ENCODE results near the gene PPP2R2B. TPM values are rescaled to one million over a fixed set of nuclear protein-coding genes. Genes with fewer than 3 reads are reported as not detected.

Gene PPP2R2B
- total and polyA plus RNA-seq, 7 experiments from 2014 or later = 0.15 to 14.1 (median 0.58) TPM

- Mint-ChIP-seq H3K4me3 (no peak overlapping the region), H3K4me1 (peaks cover 0 to 8% (median 5%) of the 10 kb centered on the region in 7 donors), H3K36me3 (peaks cover 0 to 3% (median 0%) of the 10 kb centered on the region in 5 donors), H3K9me3 (peaks cover 0 to 9% (median 0%) of the 10 kb centered on the region in 11 donors), H3K27ac (no peak overlapping the region), H3K27me3 (peaks cover 0 to 8% (median 0%) of the 10 kb centered on the region in 5 donors)
- no peaks in the 10 kb centered on the region for H3K9me3 ChIP-seq (ENCODE audit: control insufficient read depth in 2 of 3, low read length in 3 of 3)
- ChIA-PET POLR2A (no interaction called here), CTCF (no interaction called here)
- no peaks in the 10 kb centered on the region for H3K36me3 ChIP-seq (ENCODE audit: control insufficient read depth in 2 of 3, insufficient read depth in 3 of 3, low read length in 3 of 3)
- peaks cover 0 to 7% of the 10 kb centered on the region in 2 donors for H3K4me1 ChIP-seq (ENCODE audit: control insufficient read depth in 2 of 2, insufficient read depth in 2 of 2, low read length in 2 of 2)
- no peak for ATAC-seq
- intact Hi-C loops (cut with micrococcal nuclease) = no loop called here
- DNase-seq = no peak
- H3K4me3 ChIP-seq (ENCODE audit: low read length) = no peak overlapping the region
- H3K27me3 ChIP-seq (ENCODE audit: control insufficient read depth in 2 of 2, insufficient read depth in 2 of 2, low read length in 2 of 2) = no peaks in the 10 kb centered on the region
- H3K27ac ChIP-seq (ENCODE audit: low read depth, low read length) = no peak overlapping the region
Measured at GRCh38 chr5:146897061-146897460, 18.5 kb upstream of the PPP2R2B start.

GRCh38 chr5:146894753-146895521, 16.4 kb upstream of the PPP2R2B start:
- intact Hi-C loops (cut with micrococcal nuclease) = no loop called here
- no peaks in the 10 kb centered on the region for H3K27me3 ChIP-seq (ENCODE audit: control insufficient read depth in 2 of 2, insufficient read depth in 2 of 2, low read length in 2 of 2)
- no peak overlapping the region for H3K27ac ChIP-seq (ENCODE audit: low read depth, low read length)
- no peak overlapping the region for H3K4me3 ChIP-seq (ENCODE audit: low read length)
- Mint-ChIP-seq H3K9me3 (peaks cover 0 to 9% (median 0%) of the 10 kb centered on the region in 11 donors), H3K4me3 (no peak overlapping the region), H3K27me3 (peaks cover 0 to 8% (median 0%) of the 10 kb centered on the region in 5 donors), H3K4me1 (peaks cover 0 to 11% (median 5%) of the 10 kb centered on the region in 7 donors), H3K27ac (no peak overlapping the region), H3K36me3 (peaks cover 0 to 3% (median 0%) of the 10 kb centered on the region in 5 donors)
- H3K9me3 ChIP-seq (ENCODE audit: control insufficient read depth in 2 of 3, low read length in 3 of 3) = no peaks in the 10 kb centered on the region
- ATAC-seq (no peak), DNase-seq (no peak)
- H3K36me3 ChIP-seq (ENCODE audit: control insufficient read depth in 2 of 3, insufficient read depth in 3 of 3, low read length in 3 of 3) = no peaks in the 10 kb centered on the region
- ChIA-PET CTCF (no interaction called here), POLR2A (no interaction called here)
- H3K4me1 ChIP-seq (ENCODE audit: control insufficient read depth in 2 of 2, insufficient read depth in 2 of 2, low read length in 2 of 2) = peaks cover 0 to 20% of the 10 kb centered on the region in 2 donors

- intact Hi-C loops (cut with micrococcal nuclease) = no loop called here
- peaks cover 0 to 3% (median 0%) of the 10 kb centered on the region in 5 donors for H3K36me3 Mint-ChIP-seq
- peaks cover 0 to 20% of the 10 kb centered on the region in 2 donors for H3K4me1 ChIP-seq (ENCODE audit: control insufficient read depth in 2 of 2, insufficient read depth in 2 of 2, low read length in 2 of 2)
- H3K27ac Mint-ChIP-seq = no peak overlapping the region
- peaks cover 0 to 8% (median 0%) of the 10 kb centered on the region in 5 donors for H3K27me3 Mint-ChIP-seq
- no peaks in the 10 kb centered on the region for H3K36me3 ChIP-seq (ENCODE audit: control insufficient read depth in 2 of 3, insufficient read depth in 3 of 3, low read length in 3 of 3)
- ChIA-PET CTCF (no interaction called here), POLR2A (no interaction called here)
- H3K4me3 Mint-ChIP-seq = no peak overlapping the region
- no peaks in the 10 kb centered on the region for H3K9me3 ChIP-seq (ENCODE audit: control insufficient read depth in 2 of 3, low read length in 3 of 3)
- DNase-seq = no peak
- H3K4me1 Mint-ChIP-seq = peaks cover 0 to 11% (median 5%) of the 10 kb centered on the region in 7 donors
- no peak for ATAC-seq
- no peak overlapping the region for H3K27ac ChIP-seq (ENCODE audit: low read depth, low read length)
- H3K4me3 ChIP-seq (ENCODE audit: low read length) = no peak overlapping the region
- no peaks in the 10 kb centered on the region for H3K27me3 ChIP-seq (ENCODE audit: control insufficient read depth in 2 of 2, insufficient read depth in 2 of 2, low read length in 2 of 2)
- peaks cover 0 to 9% (median 0%) of the 10 kb centered on the region in 11 donors for H3K9me3 Mint-ChIP-seq
Measured at GRCh38 chr5:146893991-146894390, 15.4 kb upstream of the PPP2R2B start.

- Mint-ChIP-seq H3K27me3 (peaks cover 0 to 5% (median 0%) of the 10 kb centered on the region in 5 donors), H3K4me1 (peaks cover 0 to 11% (median 5%) of the 10 kb centered on the region in 7 donors), H3K36me3 (peaks cover 0 to 3% (median 0%) of the 10 kb centered on the region in 5 donors), H3K9me3 (peaks cover 0 to 5% (median 0%) of the 10 kb centered on the region in 11 donors), H3K4me3 (no peak overlapping the region), H3K27ac (no peak overlapping the region)
- H3K4me1 ChIP-seq (ENCODE audit: control insufficient read depth in 2 of 2, insufficient read depth in 2 of 2, low read length in 2 of 2) = peaks cover 0 to 20% of the 10 kb centered on the region in 2 donors
- intact Hi-C loops (cut with micrococcal nuclease) = no loop called here
- no peaks in the 10 kb centered on the region for H3K27me3 ChIP-seq (ENCODE audit: control insufficient read depth in 2 of 2, insufficient read depth in 2 of 2, low read length in 2 of 2)
- CTCF ChIA-PET = interaction anchor here (0.7 kb wide), 1 partner anchor 73 kb away, joined by 3 read pairs; no protein-coding TSS in a partner anchor
- DNase-seq (no peak), ATAC-seq (no peak)
- H3K36me3 ChIP-seq (ENCODE audit: control insufficient read depth in 2 of 3, insufficient read depth in 3 of 3, low read length in 3 of 3) = no peaks in the 10 kb centered on the region
- no peak overlapping the region for H3K27ac ChIP-seq (ENCODE audit: low read depth, low read length)
- POLR2A ChIA-PET = no interaction called here
- H3K9me3 ChIP-seq (ENCODE audit: control insufficient read depth in 2 of 3, low read length in 3 of 3) = no peaks in the 10 kb centered on the region
- no peak overlapping the region for H3K4me3 ChIP-seq (ENCODE audit: low read length)
Measured at GRCh38 chr5:146892231-146892630, 13.7 kb upstream of the PPP2R2B start.

GRCh38 chr5:146891511-146891910, 13.0 kb upstream of the PPP2R2B start:
- no peak overlapping the region for H3K27ac ChIP-seq (ENCODE audit: low read depth, low read length)
- ATAC-seq = peak; percentile 42
- POLR2A ChIA-PET = no interaction called here
- DNase-seq = no peak
- H3K27me3 ChIP-seq (ENCODE audit: control insufficient read depth in 2 of 2, insufficient read depth in 2 of 2, low read length in 2 of 2) = no peaks in the 10 kb centered on the region
- Mint-ChIP-seq H3K9me3 (peaks cover 0 to 3% (median 0%) of the 10 kb centered on the region in 11 donors), H3K4me3 (no peak overlapping the region), H3K27me3 (no peaks in the 10 kb centered on the region), H3K4me1 (peaks cover 0 to 11% (median 5%) of the 10 kb centered on the region in 7 donors), H3K36me3 (peaks cover 0 to 2% (median 0%) of the 10 kb centered on the region in 5 donors), H3K27ac (no peak overlapping the region)
- CTCF ChIA-PET = no interaction called here
- H3K36me3 ChIP-seq (ENCODE audit: control insufficient read depth in 2 of 3, insufficient read depth in 3 of 3, low read length in 3 of 3) = no peaks in the 10 kb centered on the region
- H3K4me1 ChIP-seq (ENCODE audit: control insufficient read depth in 2 of 2, insufficient read depth in 2 of 2, low read length in 2 of 2) = peaks cover 0 to 20% of the 10 kb centered on the region in 2 donors
- no peak overlapping the region for H3K4me3 ChIP-seq (ENCODE audit: low read length)
- intact Hi-C loops (cut with micrococcal nuclease) = no loop called here
- no peaks in the 10 kb centered on the region for H3K9me3 ChIP-seq (ENCODE audit: control insufficient read depth in 2 of 3, low read length in 3 of 3)

GRCh38 chr5:146890731-146891440, 12.3 kb upstream of the PPP2R2B start:
- ATAC-seq (no peak), DNase-seq (no peak)
- no peak overlapping the region for H3K4me3 ChIP-seq (ENCODE audit: low read length)
- intact Hi-C loops (cut with micrococcal nuclease) = no loop called here
- H3K27me3 Mint-ChIP-seq = peaks cover 0 to under 1% (median 0%) of the 10 kb centered on the region in 5 donors
- no peak overlapping the region for H3K27ac ChIP-seq (ENCODE audit: low read depth, low read length)
- no peak overlapping the region for H3K4me3 Mint-ChIP-seq
- H3K36me3 ChIP-seq (ENCODE audit: control insufficient read depth in 2 of 3, insufficient read depth in 3 of 3, low read length in 3 of 3) = no peaks in the 10 kb centered on the region
- no peak overlapping the region for H3K27ac Mint-ChIP-seq
- peaks cover 0 to 11% (median 5%) of the 10 kb centered on the region in 7 donors for H3K4me1 Mint-ChIP-seq
- CTCF ChIA-PET = no interaction called here
- no peaks in the 10 kb centered on the region for H3K9me3 ChIP-seq (ENCODE audit: control insufficient read depth in 2 of 3, low read length in 3 of 3)
- peaks cover 0 to 2% (median 0%) of the 10 kb centered on the region in 5 donors for H3K36me3 Mint-ChIP-seq
- H3K27me3 ChIP-seq (ENCODE audit: control insufficient read depth in 2 of 2, insufficient read depth in 2 of 2, low read length in 2 of 2) = no peaks in the 10 kb centered on the region
- H3K9me3 Mint-ChIP-seq = no peaks in the 10 kb centered on the region
- H3K4me1 ChIP-seq (ENCODE audit: control insufficient read depth in 2 of 2, insufficient read depth in 2 of 2, low read length in 2 of 2) = peaks cover 0 to 20% of the 10 kb centered on the region in 2 donors
- POLR2A ChIA-PET = no interaction called here
